Stomach (tissue), 4 donors: ENCODE measurements around the gene CCND1.

Experiments
- EP300 ChIP-seq: sonication (generic); formaldehyde crosslinking; IDR thresholded peaks from one replicate; pipeline ENCODE4 v1.6.1; 2017; ENCODE audit warnings: antibody characterized with exemption
- POLR2A ChIP-seq, 4 donors: fragments of 450-650 bp; IDR thresholded peaks; one replicate each; pipeline ENCODE4 v1.6.1; 2016; ENCODE audit warnings: antibody characterized with exemption in 4 of 4, control low read depth in 2 of 4, mild to moderate bottlenecking in 1 of 4, moderate library complexity in 1 of 4
- POLR2AphosphoS5 ChIP-seq, 3 donors: sonication (generic); formaldehyde crosslinking; IDR thresholded peaks; one replicate each; pipeline ENCODE4 v1.6.1; 2016; ENCODE audit warnings: antibody characterized with exemption in 3 of 3
- TF ChIP-seq, protein P1 (sequence below), 7 experiments: fragments of 450-650 bp in 4 of 7; fragments of 200-600 bp in 3 of 7; sonication (generic) in 3 of 7; IDR thresholded peaks; one replicate each; pipeline ENCODE4 v1.5.1; 2016 to 2019; ENCODE audit warnings: antibody characterized with exemption in 7 of 7, control low read depth in 2 of 7, mild to moderate bottlenecking in 1 of 7

DNA sequence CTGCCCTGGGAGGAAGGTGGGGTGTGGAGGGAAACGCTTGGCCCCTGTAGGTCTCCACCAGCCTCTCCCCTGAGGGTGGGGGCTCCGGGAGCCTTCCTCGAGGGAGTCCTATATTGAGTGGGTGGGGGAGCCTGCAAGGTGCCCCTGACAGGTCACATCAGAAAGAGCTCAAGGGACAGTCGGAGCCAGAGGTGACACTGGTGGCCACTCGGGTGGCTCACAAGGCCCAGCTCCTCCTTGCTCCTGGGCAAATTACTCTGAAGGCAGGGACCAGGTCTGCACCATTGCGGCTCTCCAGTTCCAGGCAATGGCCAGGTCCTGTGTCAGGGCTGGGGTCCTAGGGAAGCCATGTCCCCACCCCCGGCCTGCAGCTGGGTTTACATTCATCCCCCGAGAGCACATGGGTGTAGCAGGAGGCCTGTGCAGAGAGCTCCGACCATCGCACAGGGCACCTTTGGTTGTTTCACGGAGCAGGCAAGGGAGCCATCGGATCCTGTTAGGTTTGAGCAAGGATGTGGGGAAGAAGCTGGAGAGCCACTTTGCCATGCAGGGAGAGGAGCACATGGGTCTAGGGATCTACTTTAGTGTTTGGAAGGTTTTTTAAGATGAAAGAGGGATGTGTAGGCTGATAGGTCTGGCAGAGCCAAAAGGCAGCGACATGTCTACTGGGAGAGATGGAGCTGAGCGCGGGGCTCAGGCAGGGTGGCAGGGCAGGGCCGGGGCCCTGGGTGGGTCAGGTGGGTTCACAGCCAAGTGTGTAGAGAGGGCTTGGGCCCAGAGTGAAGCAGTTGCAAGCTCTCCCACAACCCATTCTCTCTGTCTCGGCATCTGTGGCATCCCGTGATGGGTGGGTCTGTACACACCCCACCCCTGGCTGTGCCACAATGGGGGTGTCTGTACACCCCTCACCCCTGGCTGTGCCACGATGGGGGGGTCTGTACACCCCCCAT is 14.8 kb downstream of the CCND1 start:
- TF ChIP-seq, protein P1, sequence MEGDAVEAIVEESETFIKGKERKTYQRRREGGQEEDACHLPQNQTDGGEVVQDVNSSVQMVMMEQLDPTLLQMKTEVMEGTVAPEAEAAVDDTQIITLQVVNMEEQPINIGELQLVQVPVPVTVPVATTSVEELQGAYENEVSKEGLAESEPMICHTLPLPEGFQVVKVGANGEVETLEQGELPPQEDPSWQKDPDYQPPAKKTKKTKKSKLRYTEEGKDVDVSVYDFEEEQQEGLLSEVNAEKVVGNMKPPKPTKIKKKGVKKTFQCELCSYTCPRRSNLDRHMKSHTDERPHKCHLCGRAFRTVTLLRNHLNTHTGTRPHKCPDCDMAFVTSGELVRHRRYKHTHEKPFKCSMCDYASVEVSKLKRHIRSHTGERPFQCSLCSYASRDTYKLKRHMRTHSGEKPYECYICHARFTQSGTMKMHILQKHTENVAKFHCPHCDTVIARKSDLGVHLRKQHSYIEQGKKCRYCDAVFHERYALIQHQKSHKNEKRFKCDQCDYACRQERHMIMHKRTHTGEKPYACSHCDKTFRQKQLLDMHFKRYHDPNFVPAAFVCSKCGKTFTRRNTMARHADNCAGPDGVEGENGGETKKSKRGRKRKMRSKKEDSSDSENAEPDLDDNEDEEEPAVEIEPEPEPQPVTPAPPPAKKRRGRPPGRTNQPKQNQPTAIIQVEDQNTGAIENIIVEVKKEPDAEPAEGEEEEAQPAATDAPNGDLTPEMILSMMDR (IDR thresholded peaks at IDR 0.05) = no peak
- TF ChIP-seq POLR2A (IDR thresholded peaks at IDR 0.05) (no peak), EP300 (no peak), POLR2AphosphoS5 (IDR thresholded peaks at IDR 0.05) (no peak)
